ENCODE results near the gene ASTN2. TPM values are rescaled to one million over a fixed set of nuclear protein-coding genes. Genes with fewer than 3 reads are reported as not detected.

Gene ASTN2
- total RNA-seq, 1 donor from 2014 or later = 10.0 TPM

GRCh38 chr9:116404228-116404627 is 1010.6 kb downstream of the ASTN2 start:
- Mint-ChIP-seq H3K27me3 (ENCODE audit: unreplicated experiment) (peaks cover 2% of the 10 kb centered on the region), H3K9me3 (ENCODE audit: unreplicated experiment) (no peaks in the 10 kb centered on the region), H3K27ac (ENCODE audit: unreplicated experiment) (no peak overlapping the region), H3K4me3 (ENCODE audit: unreplicated experiment) (no peak overlapping the region), H3K4me1 (ENCODE audit: unreplicated experiment) (no peaks in the 10 kb centered on the region), H3K36me3 (ENCODE audit: low read depth, unreplicated experiment) (no peaks in the 10 kb centered on the region)
- no peak for DNase-seq (ENCODE audit: low spot score)
- no peak for TF ChIP-seq CTCF (IDR thresholded peaks at IDR 0.05; ENCODE audit: unreplicated experiment)

- Mint-ChIP-seq H3K27me3 (ENCODE audit: unreplicated experiment) (peaks cover 2% of the 10 kb centered on the region), H3K4me3 (ENCODE audit: unreplicated experiment) (no peak overlapping the region), H3K36me3 (ENCODE audit: low read depth, unreplicated experiment) (no peaks in the 10 kb centered on the region), H3K4me1 (ENCODE audit: unreplicated experiment) (no peaks in the 10 kb centered on the region), H3K27ac (ENCODE audit: unreplicated experiment) (no peak overlapping the region), H3K9me3 (ENCODE audit: unreplicated experiment) (no peaks in the 10 kb centered on the region)
- TF ChIP-seq CTCF (IDR thresholded peaks at IDR 0.05; ENCODE audit: unreplicated experiment) = no peak
- DNase-seq (ENCODE audit: low spot score) = no peak
These were observed 1011.7 kb downstream of the ASTN2 start for GRCh38 chr9:116403171-116403570.

- TF ChIP-seq CTCF (IDR thresholded peaks at IDR 0.05; ENCODE audit: unreplicated experiment) = no peak
- H3K36me3 Mint-ChIP-seq (ENCODE audit: low read depth, unreplicated experiment) = no peaks in the 10 kb centered on the region
- peaks cover 2% of the 10 kb centered on the region for H3K27me3 Mint-ChIP-seq (ENCODE audit: unreplicated experiment)
- no peak overlapping the region for H3K4me3 Mint-ChIP-seq (ENCODE audit: unreplicated experiment)
- no peaks in the 10 kb centered on the region for H3K9me3 Mint-ChIP-seq (ENCODE audit: unreplicated experiment)
- no peak for DNase-seq (ENCODE audit: low spot score)
- no peaks in the 10 kb centered on the region for H3K4me1 Mint-ChIP-seq (ENCODE audit: unreplicated experiment)
- no peak overlapping the region for H3K27ac Mint-ChIP-seq (ENCODE audit: unreplicated experiment)
These were observed 1019.2 kb downstream of the ASTN2 start for GRCh38 chr9:116395699-116396037.

GRCh38 chr9:116394894-116395698 is 1019.8 kb downstream of the ASTN2 start:
- Mint-ChIP-seq H3K4me1 (ENCODE audit: unreplicated experiment) (no peaks in the 10 kb centered on the region), H3K27ac (ENCODE audit: unreplicated experiment) (no peak overlapping the region), H3K27me3 (ENCODE audit: unreplicated experiment) (no peaks in the 10 kb centered on the region), H3K9me3 (ENCODE audit: unreplicated experiment) (no peaks in the 10 kb centered on the region), H3K36me3 (ENCODE audit: low read depth, unreplicated experiment) (no peaks in the 10 kb centered on the region), H3K4me3 (ENCODE audit: unreplicated experiment) (no peak overlapping the region)
- TF ChIP-seq CTCF (IDR thresholded peaks at IDR 0.05; ENCODE audit: unreplicated experiment) = no peak
- DNase-seq (ENCODE audit: low spot score) = no peak

GRCh38 chr9:116394070-116394469 is 1020.8 kb downstream of the ASTN2 start:
- Mint-ChIP-seq H3K9me3 (ENCODE audit: unreplicated experiment) (no peaks in the 10 kb centered on the region), H3K4me1 (ENCODE audit: unreplicated experiment) (no peaks in the 10 kb centered on the region), H3K27ac (ENCODE audit: unreplicated experiment) (no peak overlapping the region), H3K36me3 (ENCODE audit: low read depth, unreplicated experiment) (no peaks in the 10 kb centered on the region), H3K4me3 (ENCODE audit: unreplicated experiment) (no peak overlapping the region), H3K27me3 (ENCODE audit: unreplicated experiment) (peaks cover 4% of the 10 kb centered on the region)
- no peak for TF ChIP-seq CTCF (IDR thresholded peaks at IDR 0.05; ENCODE audit: unreplicated experiment)
- no peak for DNase-seq (ENCODE audit: low spot score)
